ENCODE data around the gene GABRE.

DNA sequence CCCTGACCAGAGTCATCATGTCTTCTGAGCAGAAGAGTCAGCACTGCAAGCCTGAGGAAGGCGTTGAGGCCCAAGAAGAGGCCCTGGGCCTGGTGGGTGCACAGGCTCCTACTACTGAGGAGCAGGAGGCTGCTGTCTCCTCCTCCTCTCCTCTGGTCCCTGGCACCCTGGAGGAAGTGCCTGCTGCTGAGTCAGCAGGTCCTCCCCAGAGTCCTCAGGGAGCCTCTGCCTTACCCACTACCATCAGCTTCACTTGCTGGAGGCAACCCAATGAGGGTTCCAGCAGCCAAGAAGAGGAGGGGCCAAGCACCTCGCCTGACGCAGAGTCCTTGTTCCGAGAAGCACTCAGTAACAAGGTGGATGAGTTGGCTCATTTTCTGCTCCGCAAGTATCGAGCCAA is 50.8 kb downstream of the GABRE start:
- TF ChIP-seq, protein P1, sequence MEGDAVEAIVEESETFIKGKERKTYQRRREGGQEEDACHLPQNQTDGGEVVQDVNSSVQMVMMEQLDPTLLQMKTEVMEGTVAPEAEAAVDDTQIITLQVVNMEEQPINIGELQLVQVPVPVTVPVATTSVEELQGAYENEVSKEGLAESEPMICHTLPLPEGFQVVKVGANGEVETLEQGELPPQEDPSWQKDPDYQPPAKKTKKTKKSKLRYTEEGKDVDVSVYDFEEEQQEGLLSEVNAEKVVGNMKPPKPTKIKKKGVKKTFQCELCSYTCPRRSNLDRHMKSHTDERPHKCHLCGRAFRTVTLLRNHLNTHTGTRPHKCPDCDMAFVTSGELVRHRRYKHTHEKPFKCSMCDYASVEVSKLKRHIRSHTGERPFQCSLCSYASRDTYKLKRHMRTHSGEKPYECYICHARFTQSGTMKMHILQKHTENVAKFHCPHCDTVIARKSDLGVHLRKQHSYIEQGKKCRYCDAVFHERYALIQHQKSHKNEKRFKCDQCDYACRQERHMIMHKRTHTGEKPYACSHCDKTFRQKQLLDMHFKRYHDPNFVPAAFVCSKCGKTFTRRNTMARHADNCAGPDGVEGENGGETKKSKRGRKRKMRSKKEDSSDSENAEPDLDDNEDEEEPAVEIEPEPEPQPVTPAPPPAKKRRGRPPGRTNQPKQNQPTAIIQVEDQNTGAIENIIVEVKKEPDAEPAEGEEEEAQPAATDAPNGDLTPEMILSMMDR (IDR thresholded peaks at IDR 0.05; ENCODE audit: low read length) = no peak
- no peak for TF ChIP-seq EZH2 (IDR thresholded peaks at IDR 0.05; ENCODE audit: borderline replicate concordance, low read length)
